ENCODE measurements around the gene PPP2R1A.

DNA sequence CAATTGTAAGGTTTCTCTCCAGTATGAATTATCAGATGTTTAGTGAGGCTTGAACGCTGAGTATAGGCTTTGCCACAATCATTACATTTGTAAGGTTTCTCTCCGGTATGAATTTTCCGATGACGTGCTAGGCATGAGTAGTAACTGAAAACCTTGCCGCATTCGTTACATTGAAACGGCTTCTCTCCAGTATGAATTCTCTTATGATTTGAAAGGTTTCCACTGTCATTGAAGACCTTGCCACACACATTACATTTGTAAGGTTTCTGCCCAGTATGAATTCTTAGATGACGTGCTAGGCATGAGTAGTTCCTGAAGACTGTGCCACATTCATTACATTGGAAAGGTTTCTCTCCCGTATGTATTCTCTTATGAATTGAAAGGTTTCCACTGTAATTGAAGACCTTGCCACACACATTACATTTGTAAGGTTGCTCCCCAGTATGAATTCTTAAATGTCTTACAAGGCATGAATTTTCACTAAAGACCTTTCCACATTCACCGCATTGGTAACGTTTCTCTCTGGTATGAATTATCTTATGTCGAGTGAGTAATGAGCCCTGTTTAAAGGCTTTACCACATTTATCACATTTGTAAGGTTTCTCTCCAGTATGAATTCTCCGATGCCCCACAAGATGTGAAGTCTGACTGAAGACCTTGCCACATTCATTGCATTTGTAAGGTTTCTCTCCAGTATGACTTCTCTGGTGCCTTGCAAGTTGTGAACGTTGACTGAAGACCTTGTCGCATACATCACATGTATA is 34.1 kb upstream of the PPP2R1A start:
- TF ChIP-seq POLR2AphosphoS5 (IDR thresholded peaks at IDR 0.05; ENCODE audit: low read depth, low read length), result no peak
- TF ChIP-seq, protein P1, sequence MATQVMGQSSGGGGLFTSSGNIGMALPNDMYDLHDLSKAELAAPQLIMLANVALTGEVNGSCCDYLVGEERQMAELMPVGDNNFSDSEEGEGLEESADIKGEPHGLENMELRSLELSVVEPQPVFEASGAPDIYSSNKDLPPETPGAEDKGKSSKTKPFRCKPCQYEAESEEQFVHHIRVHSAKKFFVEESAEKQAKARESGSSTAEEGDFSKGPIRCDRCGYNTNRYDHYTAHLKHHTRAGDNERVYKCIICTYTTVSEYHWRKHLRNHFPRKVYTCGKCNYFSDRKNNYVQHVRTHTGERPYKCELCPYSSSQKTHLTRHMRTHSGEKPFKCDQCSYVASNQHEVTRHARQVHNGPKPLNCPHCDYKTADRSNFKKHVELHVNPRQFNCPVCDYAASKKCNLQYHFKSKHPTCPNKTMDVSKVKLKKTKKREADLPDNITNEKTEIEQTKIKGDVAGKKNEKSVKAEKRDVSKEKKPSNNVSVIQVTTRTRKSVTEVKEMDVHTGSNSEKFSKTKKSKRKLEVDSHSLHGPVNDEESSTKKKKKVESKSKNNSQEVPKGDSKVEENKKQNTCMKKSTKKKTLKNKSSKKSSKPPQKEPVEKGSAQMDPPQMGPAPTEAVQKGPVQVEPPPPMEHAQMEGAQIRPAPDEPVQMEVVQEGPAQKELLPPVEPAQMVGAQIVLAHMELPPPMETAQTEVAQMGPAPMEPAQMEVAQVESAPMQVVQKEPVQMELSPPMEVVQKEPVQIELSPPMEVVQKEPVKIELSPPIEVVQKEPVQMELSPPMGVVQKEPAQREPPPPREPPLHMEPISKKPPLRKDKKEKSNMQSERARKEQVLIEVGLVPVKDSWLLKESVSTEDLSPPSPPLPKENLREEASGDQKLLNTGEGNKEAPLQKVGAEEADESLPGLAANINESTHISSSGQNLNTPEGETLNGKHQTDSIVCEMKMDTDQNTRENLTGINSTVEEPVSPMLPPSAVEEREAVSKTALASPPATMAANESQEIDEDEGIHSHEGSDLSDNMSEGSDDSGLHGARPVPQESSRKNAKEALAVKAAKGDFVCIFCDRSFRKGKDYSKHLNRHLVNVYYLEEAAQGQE (IDR thresholded peaks at IDR 0.05; ENCODE audit: insufficient read depth in 1 of 2, low read depth in 2 of 2, low read length in 2 of 2), result no peak
- TF ChIP-seq SIN3A (IDR thresholded peaks at IDR 0.05; ENCODE audit: borderline replicate concordance, insufficient read depth, low read length), result no peak
- TF ChIP-seq TAF1 (IDR thresholded peaks at IDR 0.05; ENCODE audit: borderline replicate concordance, insufficient read depth, low read length), result no peak

Data from PFSK-1 (cell line).